ENCODE measurements around the gene TMED10.
"Not testable (repeated sequence)": the region's sequence is repeated elsewhere in the genome, so short reads cannot be mapped to it uniquely, and the experiment has no call there.

TMED10 gene

DNA sequence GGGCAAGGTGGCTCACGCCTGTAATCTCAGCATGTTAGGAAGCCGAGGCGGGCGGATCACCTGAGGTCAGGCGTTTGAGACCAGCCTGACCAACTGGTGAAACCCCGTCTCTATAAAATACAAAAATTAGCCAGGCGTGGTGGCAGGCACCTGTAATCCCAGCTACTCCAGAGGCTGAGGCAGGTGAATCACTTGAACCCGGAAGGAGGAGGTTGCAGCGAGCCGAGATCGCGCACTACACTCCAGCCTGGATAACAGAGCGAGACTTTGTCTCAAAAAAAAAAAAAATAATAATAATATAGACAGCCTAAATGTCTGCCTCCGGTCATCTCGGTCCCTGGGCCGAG is 49.0 kb downstream of the TMED10 start:
- DNase-seq (ENCODE audit: low spot score), result not testable (repeated sequence)

DNA sequence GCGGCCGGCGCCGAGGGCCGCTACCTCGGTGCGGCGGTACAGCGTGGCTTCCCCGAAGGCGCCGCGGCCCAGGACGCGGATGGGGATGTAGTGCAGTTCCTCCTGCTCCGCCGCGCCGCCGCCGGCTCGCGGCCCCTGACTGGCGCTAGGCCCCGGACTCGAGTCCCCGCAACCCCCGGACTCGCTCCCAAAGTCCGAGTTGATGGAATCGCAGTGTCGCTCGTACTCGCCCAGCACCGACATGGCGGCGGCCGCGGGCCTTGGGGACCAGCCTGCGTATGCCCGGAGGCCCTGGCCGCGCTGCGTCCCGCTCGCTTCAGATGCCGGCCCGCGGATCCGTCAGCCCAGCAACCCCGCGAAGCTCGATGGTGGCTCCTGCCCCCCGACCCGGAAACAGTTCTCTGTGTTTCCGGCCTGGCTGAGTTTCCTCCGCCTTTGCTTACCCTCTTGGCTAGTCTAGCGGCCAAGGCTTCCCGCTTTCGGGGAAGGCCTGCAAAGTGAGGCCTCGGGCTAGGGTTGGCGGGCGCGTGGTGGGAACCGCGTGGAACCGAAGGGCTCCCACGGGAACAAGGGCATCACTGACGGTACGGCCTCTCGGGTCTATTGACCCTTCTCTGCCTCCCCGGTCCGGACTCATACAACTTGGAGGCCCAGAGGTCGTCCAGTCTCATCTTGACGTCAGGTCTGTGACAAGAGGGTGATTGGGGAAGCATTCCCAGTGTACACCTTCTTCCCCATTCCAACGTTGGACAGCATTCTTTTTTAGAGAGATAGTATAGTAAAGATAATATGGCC is 49.5 kb downstream of the TMED10 start, which contains the start of gene NEK9:
NEK9 (minus strand) TSS at position 370 of the 795 bp plus-strand sequence; CDS start at position 243, 127 bp downstream.
- peak; percentile 93 for DNase-seq (ENCODE audit: low spot score)

DNA sequence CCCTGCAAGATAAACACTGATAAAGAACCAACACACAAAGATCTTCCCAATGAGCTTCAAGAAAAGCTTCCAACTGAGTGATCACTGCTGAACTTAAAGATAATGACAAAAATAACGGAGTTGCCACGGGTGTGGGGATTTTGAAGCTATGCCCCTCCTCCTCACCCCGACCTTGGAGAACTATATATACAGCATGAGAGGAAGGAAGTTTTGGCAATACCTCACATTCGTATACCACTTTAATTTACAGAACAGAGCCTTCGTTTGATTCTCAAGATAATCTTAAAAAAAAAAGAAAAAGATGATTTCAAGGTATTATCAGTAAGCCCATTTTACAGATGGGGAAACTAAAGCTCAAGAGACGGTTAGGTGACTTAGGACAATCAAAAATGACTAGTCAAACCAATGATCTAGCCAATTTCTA is 50.3 kb downstream of the TMED10 start:
- DNase-seq (ENCODE audit: low spot score), result no peak

DNA sequence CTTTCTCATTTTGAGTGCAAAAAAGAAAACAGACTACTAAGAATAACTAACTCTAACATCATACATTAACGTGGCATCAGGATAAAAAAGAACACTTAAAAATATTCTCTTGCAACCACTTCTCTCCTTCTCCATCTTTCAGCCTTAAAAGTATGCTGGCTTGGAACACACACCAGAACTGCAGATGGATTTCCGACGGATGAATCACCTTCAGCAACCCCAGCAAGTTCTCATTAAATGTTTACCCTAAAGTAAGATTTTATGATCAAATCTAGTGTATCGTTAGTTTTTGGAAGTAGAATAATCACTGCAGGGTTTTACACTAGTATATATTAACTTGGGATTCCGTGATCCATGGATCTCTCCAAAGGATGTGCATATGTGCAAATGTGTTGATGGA is 50.8 kb downstream of the TMED10 start:
- peak; percentile 28 for DNase-seq (ENCODE audit: low spot score)

DNA sequence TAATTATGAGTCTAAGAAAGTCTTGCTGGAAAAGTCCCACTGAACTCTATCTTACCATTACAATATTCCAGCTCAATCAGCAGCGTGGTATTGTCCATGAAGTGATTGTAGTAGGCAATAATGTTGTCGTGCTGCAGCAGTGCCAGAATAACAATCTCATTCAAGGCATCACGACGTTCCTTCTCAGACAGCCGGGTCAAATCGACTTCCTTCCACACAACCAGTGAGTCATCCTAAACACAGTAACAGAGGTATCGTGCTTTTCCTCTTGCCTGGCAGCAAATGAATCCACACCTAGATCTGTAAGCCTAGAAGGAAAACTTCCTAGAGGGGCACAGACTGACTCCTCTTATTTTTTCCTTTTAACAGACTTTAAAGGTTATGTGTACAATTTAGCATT is 52.4 kb downstream of the TMED10 start:
- peak; percentile 44 for DNase-seq (ENCODE audit: low spot score)

- no peak for DNase-seq (ENCODE audit: low spot score)
Measured at GRCh38 chr14:75121552-75121951, 54.9 kb downstream of the TMED10 start.

DNA sequence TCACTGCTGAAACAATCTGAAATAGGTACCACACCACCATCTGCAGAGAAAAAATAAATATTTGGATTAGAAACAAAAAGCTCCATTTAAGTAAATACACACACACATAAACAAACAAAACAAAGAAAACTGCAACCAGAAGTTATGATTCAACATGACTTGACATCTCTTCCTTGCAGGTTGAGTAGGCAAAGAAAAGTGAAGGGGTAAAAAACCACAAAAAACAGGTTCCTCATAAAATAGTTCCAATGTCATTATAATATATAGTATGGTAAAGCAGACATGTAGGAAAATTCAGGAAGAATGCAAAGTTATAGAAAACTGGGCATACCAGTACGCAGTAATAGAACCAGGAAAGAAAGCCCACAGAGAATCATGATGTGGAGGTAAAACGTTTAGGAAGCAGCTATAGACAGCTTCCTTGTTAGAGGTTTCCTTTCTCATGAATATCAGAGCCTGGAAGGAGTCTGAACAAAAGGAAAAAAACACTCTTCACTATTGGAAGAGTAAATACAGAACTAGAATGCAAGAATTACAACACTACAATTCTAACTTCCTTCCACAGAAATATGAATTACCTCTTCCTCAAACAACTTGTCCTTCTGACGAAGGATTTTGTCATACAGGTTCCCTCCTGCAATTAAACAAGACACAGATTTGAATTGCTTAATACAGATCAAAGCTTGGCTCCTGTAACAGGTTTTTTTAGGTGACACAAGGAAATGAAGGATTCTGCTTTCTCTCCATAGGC is 55.7 kb downstream of the TMED10 start:
- DNase-seq (ENCODE audit: low spot score), result no peak

DNA sequence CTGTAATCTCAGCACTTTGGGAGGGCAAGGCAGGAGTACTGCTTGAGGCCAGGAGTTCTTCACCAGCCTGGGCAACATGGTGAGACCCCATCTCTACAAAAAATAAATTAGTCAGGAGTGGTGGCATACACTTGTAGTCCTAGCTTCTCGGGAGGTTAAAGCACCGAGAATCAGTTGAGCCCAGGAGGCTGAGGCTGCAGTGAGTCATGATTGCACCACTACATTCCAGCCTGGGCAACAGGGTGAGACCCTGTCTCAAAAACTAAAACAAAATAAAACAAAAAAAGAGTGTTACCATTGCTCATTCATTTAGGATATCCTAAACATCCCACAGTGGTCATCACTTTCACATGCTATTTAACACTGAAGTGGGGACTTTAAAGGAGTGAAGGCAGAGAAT is 57.4 kb downstream of the TMED10 start:
- DNase-seq (ENCODE audit: low spot score), result no peak

DNA sequence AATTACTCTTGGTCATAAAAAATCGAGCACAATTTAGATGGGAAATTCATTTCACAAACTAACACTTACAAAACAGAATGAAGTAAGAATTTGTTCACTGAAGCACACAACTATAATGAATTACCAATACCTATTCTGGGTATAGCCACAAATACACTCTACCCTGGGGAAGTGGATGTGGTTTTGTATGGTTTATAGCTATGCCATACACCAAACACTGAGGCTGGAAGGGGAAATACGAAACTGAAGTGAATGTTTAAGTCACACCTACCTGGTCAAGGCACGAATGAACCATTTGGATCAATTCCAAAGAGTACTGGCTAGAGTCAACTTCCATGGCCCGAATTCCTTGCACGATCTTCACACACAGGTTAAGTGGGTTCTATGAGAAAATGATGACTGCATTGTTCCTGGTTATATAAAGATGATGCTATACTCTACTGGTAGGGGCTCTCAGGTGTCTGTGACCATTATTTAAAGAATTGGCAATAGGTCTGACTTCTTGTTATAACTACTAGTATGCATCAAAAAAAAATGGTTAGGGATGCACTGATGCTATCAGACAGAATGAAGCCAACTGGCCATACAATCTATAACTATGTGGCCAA is 62.4 kb downstream of the TMED10 start:
- no peak for DNase-seq (ENCODE audit: low spot score)

GRCh38 chr14:75109877-75110276 is 66.5 kb downstream of the TMED10 start:
- no peak for DNase-seq (ENCODE audit: low spot score)

GRCh38 chr14:75107186-75107585 is 69.2 kb downstream of the TMED10 start:
- DNase-seq (ENCODE audit: low spot score), result no peak

DNA sequence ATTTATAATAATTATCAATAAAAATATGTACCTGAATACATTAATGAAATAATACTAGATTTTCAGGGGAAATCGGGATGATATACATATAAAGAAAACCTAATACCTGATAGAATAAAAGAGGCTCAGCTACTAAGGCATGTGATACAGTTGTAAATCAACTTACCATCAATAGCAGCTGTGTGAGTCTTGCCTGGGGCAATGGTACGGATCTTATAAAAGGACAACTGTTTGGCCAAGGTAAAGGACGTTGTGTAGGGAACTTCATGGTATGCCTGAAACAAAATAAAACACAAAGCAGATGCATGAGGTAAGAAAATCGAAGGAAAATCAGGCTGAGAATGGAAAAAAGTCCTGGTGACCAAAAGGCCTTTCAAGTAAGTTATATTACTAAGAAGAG is 74.9 kb downstream of the TMED10 start:
- DNase-seq (ENCODE audit: low spot score), result no peak

GRCh38 chr14:75098682-75099081 is 77.7 kb downstream of the TMED10 start:
- no peak for DNase-seq (ENCODE audit: low spot score)

DNA sequence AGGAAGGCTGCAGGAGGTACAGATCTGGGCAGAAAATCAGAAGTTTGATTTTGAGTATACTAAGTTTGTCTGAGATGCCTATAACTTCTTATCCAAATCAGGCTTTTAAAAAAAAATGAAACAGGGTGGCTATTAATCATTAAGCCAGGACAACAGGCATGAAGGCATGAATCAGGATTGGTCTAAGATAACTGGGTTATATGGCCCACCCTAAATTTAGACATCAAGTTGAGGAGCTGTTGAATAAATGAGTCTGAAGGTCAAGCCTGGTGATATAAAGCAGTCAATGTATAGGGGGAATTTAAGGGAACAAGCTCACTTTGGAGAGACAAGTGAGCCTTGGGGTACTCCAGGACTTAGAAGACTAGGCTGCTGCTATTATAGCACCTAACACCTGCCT is 78.2 kb downstream of the TMED10 start:
- no peak for DNase-seq (ENCODE audit: low spot score)

DNA sequence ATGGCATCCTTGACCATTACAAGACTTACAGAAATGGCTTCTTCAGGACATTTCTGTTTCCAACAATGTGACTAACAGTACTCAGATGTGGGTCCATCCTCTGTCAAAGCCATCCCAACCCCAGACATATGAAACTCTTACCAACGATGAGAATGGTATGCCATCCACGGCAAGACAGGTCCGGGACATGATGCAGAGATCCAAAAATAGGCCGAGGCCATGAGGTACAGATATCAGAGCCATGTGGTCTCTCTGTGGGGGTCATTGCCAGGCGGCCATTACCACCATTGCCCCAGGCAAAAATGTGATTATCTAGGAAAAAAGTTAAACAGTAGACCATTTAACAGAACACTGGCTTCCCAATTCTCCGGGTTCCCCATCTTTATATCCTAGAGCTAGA is 79.5 kb downstream of the TMED10 start:
- no peak for DNase-seq (ENCODE audit: low spot score)

- no peak for DNase-seq (ENCODE audit: low spot score)
Measured at GRCh38 chr14:75095690-75096089, 80.7 kb downstream of the TMED10 start.

DNA sequence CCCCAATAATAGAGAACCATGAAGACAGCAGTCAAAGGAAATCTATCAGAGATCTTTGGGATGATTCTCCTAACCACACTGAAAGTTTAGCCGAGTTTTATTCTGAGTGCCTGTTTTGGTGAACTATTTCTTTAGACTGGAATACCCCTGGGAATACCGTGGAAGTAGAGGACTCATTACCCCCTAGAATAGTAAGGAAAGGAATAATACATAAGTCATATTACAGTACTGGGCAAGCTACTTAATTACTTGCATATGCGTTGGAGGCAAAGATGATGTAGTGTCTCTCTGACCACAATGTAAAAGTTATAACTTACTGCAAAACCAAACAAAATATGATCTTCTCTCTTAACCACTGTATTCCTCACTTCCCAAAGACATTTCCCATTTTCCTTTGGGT is 81.5 kb downstream of the TMED10 start:
- peak; percentile 36 for DNase-seq (ENCODE audit: low spot score)

DNA sequence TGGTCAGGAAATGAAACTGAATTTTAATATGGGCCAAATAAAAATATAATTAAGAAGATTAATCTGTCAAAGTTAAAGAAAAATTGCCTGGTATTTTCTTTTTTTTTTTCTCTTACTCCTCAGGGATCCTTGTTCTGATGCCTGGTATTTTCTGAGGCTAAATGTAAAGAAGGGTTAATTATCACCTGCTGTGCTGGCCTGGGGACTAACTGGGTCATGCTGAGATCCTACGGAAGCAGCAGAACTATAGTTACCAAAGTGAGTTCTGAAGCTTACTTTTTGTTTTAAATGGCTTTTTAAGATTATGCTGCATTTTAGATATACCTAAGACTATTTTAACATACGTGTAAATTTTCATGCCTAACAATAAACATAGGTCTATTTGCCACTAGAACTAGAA is 83.7 kb downstream of the TMED10 start:
- DNase-seq (ENCODE audit: low spot score), result no peak

DNA sequence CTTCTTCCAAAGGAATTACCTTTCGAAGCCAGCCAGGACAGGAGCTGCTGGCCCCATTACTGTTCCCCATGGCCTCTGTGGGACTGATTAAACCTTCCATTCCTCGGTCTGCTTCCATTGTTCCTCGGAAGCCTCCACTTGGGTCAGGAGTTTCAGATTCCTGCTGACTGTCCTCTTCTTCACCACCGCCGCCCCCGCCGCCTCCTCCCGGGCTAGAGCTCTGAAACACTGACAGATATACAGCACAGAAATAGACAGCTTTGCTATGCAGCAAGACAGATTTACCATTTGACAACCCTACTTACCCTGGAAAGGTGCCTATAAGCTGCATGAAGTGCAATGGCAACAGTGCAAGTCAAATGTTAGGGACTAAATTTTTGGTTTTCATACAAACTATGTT is 85.2 kb downstream of the TMED10 start:
- no peak for DNase-seq (ENCODE audit: low spot score)

DNA sequence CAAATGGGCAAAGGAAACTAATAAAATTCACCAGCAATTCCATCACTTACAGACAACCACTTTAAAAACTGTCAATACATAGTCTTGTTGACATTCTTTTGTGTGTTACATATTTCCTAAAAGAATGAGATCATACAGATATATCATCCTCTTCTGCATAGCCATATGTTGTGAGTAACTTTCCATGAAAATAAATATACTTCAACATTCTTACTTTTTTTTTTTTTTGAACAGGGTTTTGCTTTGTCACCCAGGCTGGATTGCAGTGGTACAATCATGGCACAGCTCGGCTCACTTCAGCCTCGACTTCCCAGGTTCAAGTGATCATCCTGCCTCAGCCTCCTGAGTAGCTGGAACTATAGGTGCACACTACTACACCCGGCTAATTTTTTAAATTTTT is 86.1 kb downstream of the TMED10 start:
- no peak for DNase-seq (ENCODE audit: low spot score)

DNA sequence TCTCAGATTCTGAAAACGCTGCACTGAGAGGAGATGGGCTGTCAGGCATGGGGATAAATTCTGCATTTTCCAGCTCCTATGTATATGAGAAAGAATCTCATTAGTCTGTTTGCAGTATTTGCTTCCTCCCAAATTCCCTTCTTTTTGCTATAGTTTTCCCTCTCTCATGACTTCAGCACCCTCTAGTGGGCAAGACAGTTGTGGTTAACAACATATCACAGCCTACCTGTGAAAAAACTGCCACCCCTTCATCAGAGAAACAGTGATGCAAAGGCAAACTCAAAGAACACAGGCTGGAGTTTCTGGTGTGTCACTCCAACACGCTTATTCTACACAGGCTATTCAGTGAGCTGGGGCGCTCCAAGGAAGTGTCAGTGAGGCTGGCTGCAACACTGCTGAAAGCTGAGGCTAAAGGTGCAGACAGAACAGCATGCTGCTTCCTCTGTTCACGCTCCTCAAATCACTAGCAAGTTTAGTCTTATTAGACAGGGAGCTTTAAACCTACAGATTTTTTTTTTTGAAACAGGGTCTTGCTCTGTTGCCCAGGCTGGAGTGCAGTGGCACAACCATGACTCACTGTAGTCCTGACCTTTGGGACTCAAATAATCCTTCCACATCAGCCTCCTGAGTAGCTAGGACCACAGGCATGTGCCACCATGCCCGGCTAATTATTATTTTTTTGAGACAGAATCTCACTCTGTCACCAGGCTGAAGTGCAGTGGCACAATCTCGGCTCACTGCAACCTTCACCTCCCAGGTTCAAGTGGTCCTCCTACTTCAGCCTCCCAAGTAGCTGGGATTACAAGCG is 87.6 kb downstream of the TMED10 start:
- peak; percentile 74 for DNase-seq (ENCODE audit: low spot score)

DNA sequence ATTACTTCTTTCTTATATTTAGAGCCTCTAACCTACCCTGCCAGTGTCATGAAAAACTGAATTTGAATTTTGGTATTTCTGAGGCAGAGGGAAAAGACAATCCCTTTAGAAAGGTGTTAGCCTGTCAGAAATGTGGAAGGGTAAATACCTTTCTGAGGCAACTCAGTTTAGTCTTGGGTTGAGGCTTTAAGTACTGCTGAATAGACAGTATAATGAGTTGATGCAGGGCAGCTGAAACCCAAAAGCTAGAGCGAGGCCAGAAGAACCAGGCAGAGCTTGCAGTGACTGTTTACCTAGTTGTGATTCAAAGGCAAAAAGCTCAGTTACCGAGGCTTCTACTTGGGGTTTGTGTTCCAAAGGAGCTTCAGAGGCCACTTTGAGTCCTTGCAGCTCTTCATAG is 88.3 kb downstream of the TMED10 start:
- no peak for DNase-seq (ENCODE audit: low spot score)
